HFFc6 (cell line): ENCODE results near the gene UBE4B. TPM values are rescaled to one million over a fixed set of nuclear protein-coding genes. Genes with fewer than 3 reads are reported as not detected.

Experiments used
- DNase-seq: peaks from one replicate; pipeline ENCODE4 v3.0.0-alpha.2; 2018
- H3K27ac Mint-ChIP-seq: 2 replicates; pipeline ENCODE4 v1.8.0; 2020; ENCODE audit warnings: mild to moderate bottlenecking, mixed read lengths
- H3K27me3 Mint-ChIP-seq: 2 replicates; pipeline ENCODE4 v1.8.0; 2021; ENCODE audit warnings: mild to moderate bottlenecking, moderate library complexity, mixed read lengths; ENCODE audit not compliant: insufficient read depth
- H3K36me3 Mint-ChIP-seq: 2 replicates; pipeline ENCODE4 v1.8.0; 2021; ENCODE audit warnings: low read depth, mixed read lengths
- H3K4me1 Mint-ChIP-seq: 2 replicates; pipeline ENCODE4 v1.8.0; 2020; ENCODE audit warnings: low read depth, mixed read lengths
- H3K4me3 Mint-ChIP-seq: 2 replicates; pipeline ENCODE4 v1.8.0; 2020; ENCODE audit warnings: mild to moderate bottlenecking, moderate library complexity, mixed read lengths
- H3K9me3 Mint-ChIP-seq: 2 replicates; pipeline ENCODE4 v1.8.0; 2020; ENCODE audit warnings: mild to moderate bottlenecking, mixed read lengths
- total RNA-seq, 6 experiments: library from RNA; stranded (reverse); fragmentation: NEBNext Ultra II Directional; extraction: Animal tissue kit (Norgen Biotek cat#: 25700); gene quantifications; 2 replicates in 1 of 6; 3 replicates in 5 of 6; pipeline ENCODE4 v1.2.3, GENCODE V29; 2021
- TF ChIP-seq, protein P1 (sequence below): fragments of 200-600 bp; sonication (generic); IDR thresholded peaks from 2 replicates; pipeline ENCODE4 v1.5.0; 2021; ENCODE audit warnings: antibody characterized with exemption, mild to moderate bottlenecking

The UBE4B gene
- total RNA-seq, 6 experiments from 2014 or later: 46.2 to 66.0 (median 58.6) TPM

DNA sequence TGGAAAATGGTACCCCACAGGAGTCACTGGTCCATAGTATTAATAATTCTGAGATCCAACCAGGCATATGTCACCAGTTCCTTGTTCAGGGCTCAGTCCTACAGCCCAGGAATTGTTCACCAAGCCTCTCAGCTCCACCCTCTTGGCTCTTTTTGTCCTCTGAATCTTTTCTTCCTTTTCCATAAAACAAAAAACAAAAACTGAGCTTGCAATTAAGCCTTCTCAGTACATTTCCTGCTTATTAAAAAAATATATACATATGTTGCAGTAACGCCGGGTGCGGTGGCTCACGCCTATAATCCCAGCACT is 154.2 kb downstream of the UBE4B start:
- Mint-ChIP-seq H3K27ac (no peak overlapping the region), H3K9me3 (no peaks in the 10 kb centered on the region), H3K4me3 (peak overlapping the region; percentile 25; the same call in 1 of the 2 replicates), H3K27me3 (peaks cover 3% of the 10 kb centered on the region; the same call in 1 of the 2 replicates), H3K4me1 (peaks cover 10% of the 10 kb centered on the region), H3K36me3 (peaks cover 6% of the 10 kb centered on the region; the same call in 1 of the 2 replicates)
- DNase-seq: no peak
- TF ChIP-seq, protein P1, sequence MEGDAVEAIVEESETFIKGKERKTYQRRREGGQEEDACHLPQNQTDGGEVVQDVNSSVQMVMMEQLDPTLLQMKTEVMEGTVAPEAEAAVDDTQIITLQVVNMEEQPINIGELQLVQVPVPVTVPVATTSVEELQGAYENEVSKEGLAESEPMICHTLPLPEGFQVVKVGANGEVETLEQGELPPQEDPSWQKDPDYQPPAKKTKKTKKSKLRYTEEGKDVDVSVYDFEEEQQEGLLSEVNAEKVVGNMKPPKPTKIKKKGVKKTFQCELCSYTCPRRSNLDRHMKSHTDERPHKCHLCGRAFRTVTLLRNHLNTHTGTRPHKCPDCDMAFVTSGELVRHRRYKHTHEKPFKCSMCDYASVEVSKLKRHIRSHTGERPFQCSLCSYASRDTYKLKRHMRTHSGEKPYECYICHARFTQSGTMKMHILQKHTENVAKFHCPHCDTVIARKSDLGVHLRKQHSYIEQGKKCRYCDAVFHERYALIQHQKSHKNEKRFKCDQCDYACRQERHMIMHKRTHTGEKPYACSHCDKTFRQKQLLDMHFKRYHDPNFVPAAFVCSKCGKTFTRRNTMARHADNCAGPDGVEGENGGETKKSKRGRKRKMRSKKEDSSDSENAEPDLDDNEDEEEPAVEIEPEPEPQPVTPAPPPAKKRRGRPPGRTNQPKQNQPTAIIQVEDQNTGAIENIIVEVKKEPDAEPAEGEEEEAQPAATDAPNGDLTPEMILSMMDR: no peak

DNA sequence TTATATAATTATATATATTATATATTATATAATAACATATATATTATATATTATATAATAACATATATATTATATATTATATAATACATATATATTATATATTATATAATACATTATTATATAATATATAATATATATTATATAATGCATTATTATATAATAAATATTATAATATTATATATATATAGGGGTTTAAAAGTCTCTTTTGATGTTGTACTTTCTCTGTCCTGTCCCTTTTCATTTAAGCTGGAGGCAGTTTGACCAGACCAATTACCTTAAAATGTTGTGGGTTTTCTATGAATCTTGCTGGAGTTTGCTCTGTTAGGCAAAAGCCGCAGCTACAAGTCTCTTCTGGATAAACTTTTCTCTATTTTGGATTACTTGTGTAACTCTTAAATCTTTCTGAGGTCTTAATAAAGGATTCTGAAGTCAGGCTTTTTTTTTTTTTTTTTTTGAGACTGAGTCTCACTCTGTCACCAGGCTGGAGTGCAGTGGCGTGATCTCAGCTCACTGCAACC is 155.4 kb downstream of the UBE4B start:
- DNase-seq: no peak
- TF ChIP-seq, protein P1: no peak
- H3K36me3 Mint-ChIP-seq: peaks cover 6% of the 10 kb centered on the region; the same call in 1 of the 2 replicates
- H3K4me3 Mint-ChIP-seq: no peak overlapping the region
- H3K27ac Mint-ChIP-seq: no peak overlapping the region
- no peaks in the 10 kb centered on the region for H3K9me3 Mint-ChIP-seq
- H3K27me3 Mint-ChIP-seq: peaks cover 3% of the 10 kb centered on the region
- H3K4me1 Mint-ChIP-seq: peaks cover 10% of the 10 kb centered on the region

DNA sequence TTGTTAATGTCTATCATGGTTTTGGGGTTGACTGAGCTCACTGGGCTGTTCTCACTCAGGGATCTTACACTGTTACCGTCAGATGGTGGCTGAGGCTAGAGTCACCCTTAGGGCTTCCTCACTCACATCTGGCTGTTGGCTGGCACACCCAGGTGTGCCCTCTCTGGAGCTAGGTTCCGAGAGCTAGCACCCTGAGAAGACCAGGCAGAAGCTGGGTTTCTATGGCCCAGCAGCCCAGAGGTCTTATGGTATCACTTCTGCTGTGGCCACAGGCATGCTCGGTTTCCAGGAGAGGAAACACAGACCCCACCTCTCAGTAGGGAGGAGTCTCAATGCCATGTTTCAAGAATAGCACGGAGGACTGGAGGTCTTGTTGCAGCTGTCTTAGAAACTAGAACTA is 156.9 kb downstream of the UBE4B start:
- Mint-ChIP-seq H3K9me3 (no peaks in the 10 kb centered on the region), H3K27ac (no peak overlapping the region), H3K36me3 (no peaks in the 10 kb centered on the region; the same call in 1 of the 2 replicates), H3K4me3 (no peak overlapping the region), H3K4me1 (peaks cover 16% of the 10 kb centered on the region), H3K27me3 (peaks cover 3% of the 10 kb centered on the region)
- no peak for DNase-seq
- TF ChIP-seq, protein P1: no peak

DNA sequence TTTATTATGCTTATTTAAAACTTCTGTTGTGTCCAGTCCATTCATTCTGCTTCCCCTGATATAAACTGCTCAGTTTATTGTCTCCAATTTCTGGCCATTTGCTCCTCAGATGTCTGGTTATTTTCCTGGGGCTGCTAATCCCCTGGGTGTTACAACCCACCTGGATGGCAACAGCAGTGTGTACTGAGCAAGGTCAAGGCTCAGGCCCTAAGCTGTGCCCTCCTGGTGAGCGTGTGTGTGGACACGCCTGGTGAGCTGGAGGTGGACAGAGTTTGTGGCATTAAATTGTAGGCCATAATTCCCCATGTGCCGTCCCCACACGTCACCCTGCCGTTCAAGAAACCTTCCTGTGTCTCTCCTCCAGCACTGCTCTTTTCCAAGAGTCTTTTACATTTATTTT is 159.5 kb downstream of the UBE4B start:
- no peaks in the 10 kb centered on the region for H3K36me3 Mint-ChIP-seq
- H3K9me3 Mint-ChIP-seq: no peaks in the 10 kb centered on the region
- peaks cover 17% of the 10 kb centered on the region for H3K4me1 Mint-ChIP-seq
- TF ChIP-seq, protein P1: no peak
- DNase-seq: no peak
- H3K27me3 Mint-ChIP-seq: peaks cover 8% of the 10 kb centered on the region
- no peak overlapping the region for H3K27ac Mint-ChIP-seq
- H3K4me3 Mint-ChIP-seq: no peak overlapping the region

DNA sequence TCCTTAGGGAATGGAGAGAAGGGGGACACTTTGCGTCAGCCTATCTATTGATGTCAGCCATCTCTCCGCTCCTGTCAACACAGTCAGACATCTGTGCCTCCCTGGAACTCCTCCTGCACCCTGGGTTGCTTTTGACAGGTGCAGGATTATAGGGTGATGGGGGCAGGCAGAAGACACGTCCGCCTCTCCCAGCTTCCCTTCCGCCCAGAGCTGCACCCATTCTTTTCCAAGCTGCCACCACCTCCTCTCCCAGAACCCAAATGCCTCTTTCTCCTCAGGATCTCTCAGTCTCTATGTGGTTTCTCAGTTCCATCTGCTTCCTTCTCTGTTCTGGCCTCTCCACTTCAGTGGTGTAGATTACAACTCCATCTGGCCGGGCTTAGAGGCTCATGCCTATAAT is 160.5 kb downstream of the UBE4B start:
- DNase-seq: no peak
- TF ChIP-seq, protein P1: no peak
- H3K9me3 Mint-ChIP-seq: no peaks in the 10 kb centered on the region
- H3K4me1 Mint-ChIP-seq: peaks cover 23% of the 10 kb centered on the region
- no peak overlapping the region for H3K4me3 Mint-ChIP-seq
- peaks cover 10% of the 10 kb centered on the region for H3K27me3 Mint-ChIP-seq
- H3K27ac Mint-ChIP-seq: no peak overlapping the region
- no peaks in the 10 kb centered on the region for H3K36me3 Mint-ChIP-seq

DNA sequence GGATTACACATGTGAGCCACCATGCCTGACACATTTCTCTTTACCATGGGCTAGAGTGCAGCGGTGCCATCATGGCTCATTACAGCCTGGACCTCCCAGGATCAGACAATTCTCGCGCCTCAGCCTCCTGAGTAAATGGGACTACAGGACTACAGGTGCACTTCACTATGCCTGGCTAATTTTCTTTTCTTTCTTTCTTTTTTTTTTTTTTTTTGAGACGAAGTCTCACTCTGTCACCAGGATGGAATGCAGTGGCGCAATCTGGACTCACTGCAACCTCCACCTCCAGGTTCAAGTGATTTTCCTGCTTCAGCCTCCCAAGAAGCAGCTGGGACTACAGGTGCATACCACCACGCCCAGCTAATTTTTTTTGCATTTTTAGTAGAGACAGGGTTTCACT is 162.8 kb downstream of the UBE4B start:
- Mint-ChIP-seq H3K27ac (no peak overlapping the region), H3K27me3 (peaks cover 9% of the 10 kb centered on the region), H3K36me3 (no peaks in the 10 kb centered on the region), H3K9me3 (no peaks in the 10 kb centered on the region), H3K4me1 (peaks cover 23% of the 10 kb centered on the region), H3K4me3 (no peak overlapping the region)
- peak; percentile 26 for DNase-seq
- TF ChIP-seq, protein P1: no peak
